ENCODE measurements around the gene PCBP3. TPM values are rescaled to one million over a fixed set of nuclear protein-coding genes. Genes with fewer than 3 reads are reported as not detected.
A peak's percentile ranks its signal among the peaks of the same experiment; 100 is the strongest.

The PCBP3 gene
- total RNA-seq, 1 donor from 2014 or later: 5.5 TPM

GRCh38 chr21:45912611-45913417 is 269.3 kb downstream of the PCBP3 start:
- DNase-seq: no peak

- DNase-seq: no peak
Observed at GRCh38 chr21:45913418-45913765, 269.9 kb downstream of the PCBP3 start.

GRCh38 chr21:45913886-45914285 is 270.4 kb downstream of the PCBP3 start:
- no peak for DNase-seq

- DNase-seq: no peak
Observed at GRCh38 chr21:45914321-45914845, 270.9 kb downstream of the PCBP3 start.

GRCh38 chr21:45916011-45916840 is 272.7 kb downstream of the PCBP3 start:
- DNase-seq: no peak

GRCh38 chr21:45917241-45917640 is 273.7 kb downstream of the PCBP3 start:
- no peak for DNase-seq

- DNase-seq: no peak
Observed at GRCh38 chr21:45918011-45918410, 274.5 kb downstream of the PCBP3 start.

GRCh38 chr21:45918835-45919447 is 275.4 kb downstream of the PCBP3 start:
- DNase-seq: no peak

- DNase-seq: no peak
Observed at GRCh38 chr21:45919593-45919992, 276.1 kb downstream of the PCBP3 start.

- no peak for DNase-seq
Observed at GRCh38 chr21:45920824-45921600, 277.5 kb downstream of the PCBP3 start.

- DNase-seq: no peak
Observed at GRCh38 chr21:45921917-45922316, 278.4 kb downstream of the PCBP3 start.

GRCh38 chr21:45922648-45923047 is 279.1 kb downstream of the PCBP3 start:
- peak; percentile 17 for DNase-seq

GRCh38 chr21:45923146-45923545 is 279.6 kb downstream of the PCBP3 start:
- DNase-seq: peak; percentile 63

- no peak for DNase-seq
Observed at GRCh38 chr21:45926281-45926680, 282.8 kb downstream of the PCBP3 start.

GRCh38 chr21:45927032-45927431 is 283.5 kb downstream of the PCBP3 start:
- no peak for DNase-seq

- DNase-seq: no peak
Observed at GRCh38 chr21:45927851-45928850, 284.6 kb downstream of the PCBP3 start.

GRCh38 chr21:45929449-45929848 is 285.9 kb downstream of the PCBP3 start:
- no peak for DNase-seq

- DNase-seq: no peak
Observed at GRCh38 chr21:45930231-45930760, 286.8 kb downstream of the PCBP3 start.

GRCh38 chr21:45930792-45931191 is 287.3 kb downstream of the PCBP3 start:
- no peak for DNase-seq

GRCh38 chr21:45931397-45931969 is 288.0 kb downstream of the PCBP3 start:
- no peak for DNase-seq
